ENCODE data around the gene GPNMB. TPM values are rescaled to one million over a fixed set of nuclear protein-coding genes. Genes with fewer than 3 reads are reported as not detected.
A peak's percentile ranks its signal among the peaks of the same experiment; 100 is the strongest.
"Not testable (repeated sequence)": the region's sequence is repeated elsewhere in the genome, so short reads cannot be mapped to it uniquely, and the experiment has no call there.

Gene GPNMB
- total RNA-seq, 2 donors from 2014 or later = 109 to 134 TPM

GRCh38 chr7:23291957-23292560 is 45.5 kb downstream of the GPNMB start:
- no peak for DNase-seq
- intact Hi-C loops (cut with DNase I) = no loop called here
- ATAC-seq = no peak

GRCh38 chr7:23292623-23293022 is 46.0 kb downstream of the GPNMB start:
- ATAC-seq = no peak
- no peak for DNase-seq
- intact Hi-C loops (cut with DNase I) = no loop called here

- DNase-seq (no peak), ATAC-seq (no peak)
- intact Hi-C loops (cut with DNase I) = no loop called here
Observed at GRCh38 chr7:23293500-23294073, 47.0 kb downstream of the GPNMB start.

DNA sequence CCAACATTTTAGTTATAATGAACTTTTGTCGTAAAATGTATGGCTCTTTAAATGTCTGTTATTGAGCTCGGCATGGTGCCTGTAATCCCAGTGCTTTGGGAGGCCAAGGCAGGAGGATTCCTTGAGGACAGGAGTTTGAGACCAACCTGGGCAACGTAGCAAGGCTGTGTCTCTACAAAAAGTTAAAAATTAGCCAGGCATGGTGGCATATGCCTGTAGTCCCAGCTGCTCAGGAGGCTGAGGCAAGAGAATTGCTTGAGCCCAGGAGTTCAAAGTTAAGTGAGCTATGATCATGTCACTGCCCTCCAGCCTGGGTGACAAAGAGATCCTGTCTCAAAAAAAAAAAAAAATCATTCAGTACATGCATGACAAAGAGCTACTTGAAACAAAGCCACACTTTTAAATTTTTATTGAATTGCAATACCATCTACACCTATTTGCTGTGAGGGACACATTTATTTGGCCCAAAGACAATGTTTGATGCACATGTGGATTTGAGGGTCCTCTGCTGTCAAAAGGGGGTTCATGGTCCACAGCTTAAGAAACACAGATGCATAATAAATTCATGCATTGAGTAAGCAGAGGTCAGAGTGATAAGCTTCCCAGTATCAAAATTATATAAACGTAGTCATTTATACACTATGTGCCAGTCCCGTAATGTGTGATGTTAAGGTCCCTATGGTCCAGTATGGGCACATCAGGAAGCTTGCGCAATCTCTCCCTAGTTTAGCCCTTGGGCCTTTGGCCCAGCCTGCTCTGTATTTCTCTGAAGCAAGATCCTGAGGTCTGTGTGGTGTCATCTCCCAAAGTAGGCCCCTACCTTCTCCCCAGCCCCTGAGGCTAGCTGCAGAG is 48.2 kb downstream of the GPNMB start:
- intact Hi-C loops (cut with DNase I) = no loop called here
- ATAC-seq = no peak
- DNase-seq = no peak

GRCh38 chr7:23295401-23295697 is 48.8 kb downstream of the GPNMB start:
- no peak for ATAC-seq
- intact Hi-C loops (cut with DNase I) = no loop called here
- DNase-seq = no peak

DNA sequence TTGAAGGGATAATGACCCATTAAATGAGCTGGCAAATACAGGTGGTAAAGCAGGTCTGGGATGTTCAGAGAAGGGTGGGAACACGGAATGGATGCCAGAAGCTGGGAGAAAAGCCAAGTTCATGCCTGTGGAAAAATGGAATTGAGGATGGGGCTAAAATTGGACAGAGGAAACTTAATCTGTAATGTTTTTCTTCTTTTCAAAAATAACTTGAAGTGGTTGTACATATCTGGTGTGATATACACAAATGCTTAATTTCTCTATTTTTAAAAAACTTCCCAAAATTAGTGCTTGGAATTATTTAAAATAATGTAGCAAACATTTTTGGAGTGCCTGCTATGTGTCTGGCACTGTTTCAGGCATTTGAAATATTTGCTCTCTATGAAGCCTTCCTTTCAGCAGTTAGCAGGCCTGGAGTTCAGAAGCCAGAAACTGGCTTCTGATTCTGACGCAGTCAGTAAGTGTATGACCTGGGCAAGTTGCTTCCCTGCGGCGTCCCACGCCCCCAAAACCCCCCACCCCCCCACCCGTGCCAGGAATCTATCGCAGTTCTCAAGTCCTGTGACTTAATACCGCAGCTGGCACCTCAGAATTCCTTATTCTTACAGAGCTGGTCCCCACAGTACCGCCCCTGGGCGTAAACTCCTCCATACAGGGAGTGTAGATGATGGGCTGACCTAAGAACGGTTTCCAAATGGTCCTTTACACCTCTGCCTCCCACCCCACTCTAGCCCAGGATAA is 51.7 kb downstream of the GPNMB start:
- ATAC-seq (peak; percentile 29 to 47), DNase-seq (no peak)
- intact Hi-C loops (cut with DNase I) = no loop called here

DNA sequence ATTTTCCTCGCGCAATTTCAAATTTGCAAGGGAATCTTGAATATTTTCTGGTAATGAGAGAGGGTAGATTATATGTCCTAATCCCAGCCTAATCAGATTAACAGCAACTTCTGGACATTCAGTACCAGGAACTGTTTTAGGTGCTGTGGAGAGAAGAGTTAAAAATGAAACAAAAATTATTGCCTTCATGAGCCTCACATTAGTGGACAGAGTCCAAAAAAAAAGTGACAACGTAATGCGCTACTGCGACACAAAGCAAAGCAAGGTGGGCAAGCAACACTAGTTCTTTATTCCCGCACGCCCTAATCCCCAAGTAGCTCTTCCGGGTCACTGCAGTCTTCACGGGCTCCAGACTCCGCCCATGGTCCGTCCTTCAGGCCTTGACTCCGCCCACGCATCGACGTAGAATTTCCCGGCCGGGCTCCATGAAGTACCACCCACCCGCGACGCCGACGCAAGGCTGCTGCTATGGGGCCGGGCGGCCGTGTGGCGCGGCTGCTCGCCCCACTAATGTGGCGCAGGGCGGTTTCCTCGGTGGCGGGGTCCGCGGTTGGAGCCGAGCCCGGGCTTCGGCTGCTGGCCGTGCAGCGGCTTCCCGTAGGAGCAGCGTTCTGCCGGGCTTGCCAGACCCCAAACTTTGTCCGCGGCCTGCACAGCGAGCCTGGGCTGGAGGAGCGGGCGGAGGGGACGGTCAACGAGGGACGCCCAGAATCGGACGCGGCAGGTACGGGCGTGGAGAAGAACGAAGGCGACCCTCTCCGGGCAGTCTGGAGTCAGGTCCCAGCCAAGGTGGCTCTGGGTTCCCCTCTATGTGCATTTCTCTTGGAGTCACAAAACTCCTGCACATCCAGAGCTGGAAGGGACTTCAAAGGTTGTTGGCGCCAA is 52.6 kb downstream of the GPNMB start, which contains the start of gene MALSU1:
TSS of gene MALSU1 (plus strand) at position 455 of the 885 bp plus-strand sequence. CDS start at position 469, 14 bp downstream.
- intact Hi-C loops (cut with DNase I) = no loop called here
- ATAC-seq (peak; percentile 99 to 100), DNase-seq (peak; percentile 98)

DNA sequence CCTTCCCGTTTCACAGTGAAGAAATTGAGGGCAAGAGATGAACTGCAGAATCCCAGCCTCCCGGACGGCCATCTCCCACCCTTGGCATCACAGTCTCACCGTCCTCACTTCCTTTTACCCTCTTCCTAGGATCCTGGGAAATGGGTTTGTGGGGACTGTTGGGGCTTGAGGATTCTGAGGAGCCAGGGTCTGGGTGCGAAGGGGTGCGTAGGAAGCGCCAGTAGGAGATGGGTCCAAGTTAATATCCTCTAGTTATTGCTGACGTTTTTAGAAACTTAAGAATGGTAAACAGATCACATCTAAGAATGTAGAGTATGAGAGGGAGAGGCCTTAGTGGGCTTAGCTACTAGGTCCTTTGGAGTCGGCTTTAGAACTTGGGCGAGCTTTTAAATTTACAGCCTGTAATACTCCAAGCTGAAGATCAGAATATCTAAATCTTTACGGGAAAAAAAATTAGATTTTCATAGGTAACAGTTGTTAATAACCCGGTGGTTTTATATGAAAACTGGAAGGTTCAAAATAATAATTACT is 53.3 kb downstream of the GPNMB start:
- ATAC-seq (peak in 1 of 2 donors; percentile 7), DNase-seq (no peak)
- intact Hi-C loops (cut with DNase I) = no loop called here

- ATAC-seq (no peak), DNase-seq (no peak)
- intact Hi-C loops (cut with DNase I) = no loop called here
Observed at GRCh38 chr7:23306936-23307521, 60.5 kb downstream of the GPNMB start.

DNA sequence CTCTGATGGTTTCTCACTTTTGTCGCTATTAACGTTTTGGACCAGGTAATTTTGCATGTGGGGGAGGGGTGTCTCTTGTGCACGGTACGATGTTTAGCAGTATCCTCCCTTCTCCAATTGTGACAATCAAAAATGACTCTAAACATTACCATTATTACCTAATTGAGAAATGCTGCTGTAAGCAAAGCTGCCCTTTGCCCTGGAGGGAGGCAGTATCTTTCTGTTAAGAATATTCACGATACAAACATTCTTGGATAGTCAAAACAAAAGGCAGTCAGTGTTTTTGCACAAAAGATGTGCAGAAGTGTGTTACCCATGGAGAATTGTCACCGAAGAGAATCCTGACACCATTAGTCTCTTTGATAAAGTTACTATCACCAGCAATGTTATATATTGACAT is 62.2 kb downstream of the GPNMB start:
- intact Hi-C loops (cut with DNase I) = no loop called here
- no peak for ATAC-seq
- DNase-seq = no peak

DNA sequence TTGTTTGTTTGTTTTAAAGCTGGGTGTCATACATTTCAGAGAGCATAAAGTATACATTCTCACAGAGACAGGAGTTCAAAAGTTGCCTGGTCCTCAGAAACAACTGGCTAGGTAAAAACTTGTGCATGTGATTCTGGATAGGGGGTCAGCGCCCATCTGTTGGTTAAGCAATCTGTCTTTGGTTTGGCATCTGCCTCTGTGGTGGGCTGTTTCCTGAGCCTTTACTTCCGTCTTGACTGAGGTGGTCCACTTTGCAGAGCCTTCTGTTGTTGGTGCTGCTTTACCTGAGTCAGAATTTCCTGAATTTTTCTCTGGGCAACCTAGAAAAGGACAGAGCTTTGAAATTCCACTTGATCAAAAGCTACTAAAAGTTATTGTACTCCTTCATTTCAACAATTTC is 65.6 kb downstream of the GPNMB start:
- intact Hi-C loops (cut with DNase I); DNase-seq; ATAC-seq: not testable (repeated sequence)

DNA sequence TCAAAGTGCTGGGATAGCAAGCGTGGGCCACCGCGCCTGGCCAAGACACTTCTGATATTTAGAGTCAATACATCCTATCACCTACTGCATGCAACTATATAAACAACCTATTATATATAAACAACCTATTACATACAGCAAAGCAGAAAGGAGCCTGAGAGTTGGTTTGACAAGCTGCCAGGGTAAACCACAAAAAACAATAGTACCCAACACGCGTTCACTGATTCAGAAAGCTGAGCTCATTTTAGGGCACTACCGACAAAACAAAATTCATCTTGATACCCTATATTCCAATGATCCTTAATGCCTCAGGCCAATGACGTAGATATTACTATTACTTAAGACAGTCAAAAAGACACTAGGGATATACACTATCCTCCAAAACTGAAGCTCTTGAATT is 68.8 kb downstream of the GPNMB start:
- DNase-seq (no peak), ATAC-seq (no peak)
- intact Hi-C loops (cut with DNase I) = no loop called here

Other genes starting within 250 kb of the GPNMB start
- gene HYCC1, start 232.6 kb upstream of the GPNMB start, total RNA-seq = 10 to 100 TPM; 36.6 to 37.1 TPM
- gene KLHL7, start 141.0 kb upstream of the GPNMB start, total RNA-seq = 10 to 100 TPM; 68.3 to 81.6 TPM
- gene NUP42, start 64.7 kb upstream of the GPNMB start, total RNA-seq = 10 to 100 TPM; 21.8 to 23.3 TPM
- gene MALSU1, start 52.6 kb downstream of the GPNMB start, total RNA-seq = 10 to 100 TPM; 78.3 to 78.7 TPM
- under 1 TPM; 0.15 to 0.60 TPM for gene IGF2BP3, start 223.7 kb downstream of the GPNMB start, total RNA-seq